CD4-positive, alpha-beta T cell treated with Interferon gamma for 1 hour (primary cell): ENCODE results near the gene SUFU.

Experiments
- DNase-seq: peaks from one replicate; pipeline ENCODE4 v3.0.0-alpha.2; 2020

The SUFU gene

GRCh38 chr10:102621443-102622325 is 117.9 kb downstream of the SUFU start:
- no peak for DNase-seq

DNA sequence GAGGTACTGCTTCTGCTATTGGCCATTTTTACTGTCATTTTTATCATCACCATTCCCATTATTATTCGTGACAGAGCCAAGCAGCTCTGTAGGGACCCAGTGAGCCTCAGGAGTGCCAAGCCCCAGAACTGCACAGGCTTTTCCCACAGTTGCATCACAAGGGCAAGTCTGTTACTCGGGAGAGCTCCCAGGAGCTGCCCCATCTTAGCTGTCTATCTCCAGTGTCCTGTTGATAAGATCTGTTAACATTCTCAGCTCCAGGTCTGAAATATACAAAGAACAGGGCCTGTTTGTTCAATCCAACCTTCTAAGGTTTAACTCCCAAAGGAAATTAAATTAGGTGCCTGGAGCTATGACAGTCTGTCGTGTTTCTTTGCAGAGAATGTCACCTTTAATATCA is 120.3 kb downstream of the SUFU start:
- DNase-seq: no peak

DNA sequence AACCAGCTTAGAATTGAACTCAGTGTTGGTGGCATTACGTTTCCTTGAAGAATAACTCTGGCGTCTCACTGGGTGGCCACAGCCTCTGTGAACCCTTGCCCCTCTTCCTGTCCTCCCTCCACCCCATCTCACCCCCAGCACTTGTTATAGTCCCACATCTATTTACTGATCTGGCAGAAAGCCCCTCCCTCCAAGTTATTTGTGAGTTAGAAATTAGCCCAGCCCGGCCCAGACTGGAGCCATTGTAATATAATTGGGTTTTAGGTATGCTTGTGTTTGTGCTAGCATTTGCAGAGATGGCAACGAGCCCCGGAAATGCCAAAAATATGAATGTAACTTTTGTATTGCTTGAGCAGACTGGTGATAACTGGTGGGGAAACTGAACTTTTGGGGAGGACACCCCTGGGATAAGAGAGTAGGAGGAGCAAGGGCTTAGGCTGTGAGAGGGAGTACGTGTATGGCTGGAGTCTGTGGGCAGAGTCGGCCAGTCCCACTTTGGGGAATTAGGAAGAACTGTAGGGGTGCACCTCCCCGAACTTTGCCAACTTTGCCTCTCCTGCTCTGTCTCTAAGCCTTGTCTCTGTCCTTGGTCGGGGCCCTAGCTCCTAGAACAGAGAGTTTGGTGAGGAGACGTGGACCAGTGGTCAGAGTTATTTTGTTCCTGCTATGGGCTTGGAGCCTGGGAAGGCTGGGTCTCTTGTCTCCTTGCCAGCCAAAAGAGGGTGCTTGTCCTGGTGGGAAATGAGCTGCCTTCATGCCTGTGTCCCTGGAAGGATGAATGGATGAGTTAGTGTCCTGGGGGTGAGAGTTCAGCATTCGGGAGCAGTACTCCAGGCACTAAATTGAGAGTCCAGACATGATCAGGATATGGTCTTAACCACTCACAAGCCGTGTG is 121.2 kb downstream of the SUFU start:
- DNase-seq: no peak

DNA sequence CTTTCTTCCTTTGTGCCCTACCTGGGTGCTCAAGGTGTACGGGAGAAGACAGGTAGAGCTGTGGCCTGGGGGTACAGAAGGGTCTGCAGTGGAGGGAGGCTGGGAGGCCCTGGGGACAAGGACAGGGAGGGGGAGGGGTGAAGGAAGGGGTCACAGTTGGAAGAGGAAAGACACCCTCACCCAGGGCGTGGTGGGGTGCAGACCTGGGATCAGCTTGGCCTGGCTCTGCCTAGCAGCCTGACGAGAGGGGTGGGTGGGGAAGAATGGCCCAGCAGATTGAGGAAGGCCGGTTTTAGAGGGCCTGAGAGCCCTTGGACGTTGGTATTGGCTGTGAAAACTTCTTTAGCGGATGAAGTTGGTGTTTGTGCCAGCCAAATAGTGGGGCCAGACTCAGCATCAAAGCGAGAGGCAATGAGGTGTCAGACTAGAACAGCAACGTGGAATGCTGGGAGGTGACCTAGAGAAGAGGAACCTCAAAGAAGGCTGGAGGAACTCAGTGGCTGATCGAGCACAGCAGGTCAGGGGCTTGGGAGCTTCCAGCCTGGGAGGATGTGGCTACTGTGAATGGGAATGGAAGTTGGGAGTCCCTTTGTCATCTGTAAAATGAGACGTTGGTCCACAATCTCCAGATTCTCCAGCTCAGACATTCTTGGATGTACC is 122.4 kb downstream of the SUFU start:
- DNase-seq: no peak

DNA sequence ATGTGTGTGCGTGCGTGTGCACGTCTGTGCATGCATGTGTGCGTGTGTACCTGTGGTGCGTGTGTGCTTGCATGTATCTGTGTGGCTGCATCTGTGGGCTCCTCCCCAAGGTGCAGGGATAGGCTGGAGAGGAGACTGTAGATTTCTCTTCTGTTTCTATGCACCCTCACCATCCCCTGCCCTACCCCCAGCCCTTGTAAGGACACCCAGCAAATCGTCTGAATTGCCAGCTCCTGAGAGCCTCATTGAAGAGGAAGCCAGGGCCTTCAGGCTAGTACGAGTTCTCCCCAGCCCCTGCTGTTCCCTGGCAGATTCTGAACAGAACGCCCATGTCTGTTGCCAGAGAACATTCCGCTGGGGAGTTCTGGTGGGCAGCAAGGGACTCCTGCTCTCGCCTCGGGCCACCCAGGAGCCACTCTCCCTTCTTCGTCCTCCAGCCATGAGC is 123.5 kb downstream of the SUFU start:
- DNase-seq: no peak

DNA sequence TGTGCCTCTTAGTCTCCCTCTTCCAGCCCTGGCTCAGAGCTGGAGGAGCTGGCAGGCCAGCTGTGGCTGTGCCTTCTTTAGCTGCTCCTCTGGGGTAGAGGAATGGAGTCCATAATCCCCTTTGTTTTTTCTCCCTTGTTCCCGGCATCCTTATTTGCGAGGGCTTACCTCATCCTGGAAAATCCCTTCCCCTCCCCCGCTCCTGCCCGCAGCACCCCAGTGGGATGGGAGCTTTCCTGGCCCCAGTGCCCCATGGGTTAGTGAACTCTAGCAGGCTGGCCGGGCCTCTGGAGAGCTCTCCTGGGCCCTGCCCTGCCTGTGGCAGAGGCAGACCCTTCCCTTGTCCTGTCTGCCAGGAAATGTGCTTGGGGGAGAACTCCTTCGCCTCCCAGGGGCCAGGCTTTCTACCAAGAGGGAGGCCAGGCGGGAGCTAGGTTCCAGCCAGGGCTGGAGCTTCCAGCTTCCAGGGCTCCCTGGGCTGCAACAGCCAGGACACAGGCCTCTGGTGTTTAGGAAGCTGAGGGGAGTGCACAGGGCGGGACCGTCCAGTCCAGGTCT is 124.0 kb downstream of the SUFU start:
- no peak for DNase-seq

GRCh38 chr10:102628451-102628911 is 124.7 kb downstream of the SUFU start:
- DNase-seq: no peak

GRCh38 chr10:102629661-102630614 is 126.2 kb downstream of the SUFU start:
- no peak for DNase-seq

GRCh38 chr10:102630663-102631062 is 126.9 kb downstream of the SUFU start:
- no peak for DNase-seq

DNA sequence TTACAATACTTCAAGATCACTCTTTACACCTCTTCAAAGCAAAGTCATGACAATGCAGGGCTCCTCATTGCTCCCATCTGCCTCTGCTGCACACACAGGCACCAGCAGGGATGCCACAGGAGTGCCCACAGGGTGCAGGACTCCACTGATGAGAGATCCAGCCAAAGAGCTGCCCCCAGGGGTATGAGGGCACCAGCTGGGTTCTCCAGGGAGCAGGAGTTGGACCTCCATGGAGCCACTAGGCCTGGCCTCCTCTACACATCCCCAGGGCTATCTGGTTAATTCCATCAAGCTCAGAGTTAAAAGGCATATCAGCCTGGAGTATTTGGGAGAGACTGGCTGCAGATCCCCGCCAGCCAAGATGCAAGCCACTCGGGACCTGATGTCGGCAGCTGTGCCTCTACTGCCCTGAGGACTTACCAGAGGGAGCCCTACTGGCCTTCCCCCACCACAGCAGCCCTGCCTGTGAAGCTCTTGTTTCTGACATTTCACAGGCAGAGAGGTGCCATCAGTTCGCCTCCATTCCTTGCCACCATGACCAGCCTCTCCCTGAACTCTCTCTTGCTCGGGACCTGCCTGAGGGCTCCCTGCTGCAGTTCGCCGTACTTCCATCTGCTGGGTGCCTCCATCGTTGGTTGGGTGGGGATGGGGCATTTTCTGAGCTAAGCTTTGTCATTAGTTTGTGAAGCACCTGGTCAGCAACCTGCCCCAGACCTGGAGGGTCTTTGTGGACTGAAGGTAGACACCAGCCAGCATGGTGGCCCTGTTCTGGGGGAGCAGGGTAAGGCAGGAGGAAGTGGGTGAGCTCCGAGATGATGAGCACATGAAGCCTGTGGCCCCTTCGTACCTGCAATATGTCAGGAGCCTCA is 128.0 kb downstream of the SUFU start:
- no peak for DNase-seq

- DNase-seq: no peak
These were observed 128.8 kb downstream of the SUFU start for GRCh38 chr10:102632394-102633111.

DNA sequence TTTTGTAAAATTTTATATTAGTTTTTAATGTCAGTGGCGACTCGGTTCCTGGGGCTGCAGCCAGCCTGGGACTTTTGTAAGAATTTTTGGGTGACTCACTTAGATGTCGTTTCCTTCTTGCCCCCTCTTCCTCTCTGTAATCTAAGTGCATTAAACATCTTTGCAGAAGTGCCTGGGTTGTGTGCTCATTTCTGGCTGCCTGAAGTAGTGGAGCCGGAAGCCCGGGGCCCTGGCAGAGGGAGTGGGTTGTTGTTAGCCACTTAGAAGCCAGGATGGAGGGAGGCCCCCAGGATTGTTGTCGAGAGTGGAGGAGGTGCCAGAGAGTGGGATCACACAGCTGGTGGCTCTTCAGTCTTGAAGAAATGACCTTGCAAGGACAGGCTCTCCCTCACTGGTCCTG is 129.5 kb downstream of the SUFU start:
- peak; percentile 52 for DNase-seq

- DNase-seq: no peak
These were observed 130.1 kb downstream of the SUFU start for GRCh38 chr10:102633848-102634247.

GRCh38 chr10:102634686-102635085 is 130.9 kb downstream of the SUFU start:
- DNase-seq: no peak

GRCh38 chr10:102635377-102635776 is 131.6 kb downstream of the SUFU start:
- DNase-seq: peak; percentile 17

DNA sequence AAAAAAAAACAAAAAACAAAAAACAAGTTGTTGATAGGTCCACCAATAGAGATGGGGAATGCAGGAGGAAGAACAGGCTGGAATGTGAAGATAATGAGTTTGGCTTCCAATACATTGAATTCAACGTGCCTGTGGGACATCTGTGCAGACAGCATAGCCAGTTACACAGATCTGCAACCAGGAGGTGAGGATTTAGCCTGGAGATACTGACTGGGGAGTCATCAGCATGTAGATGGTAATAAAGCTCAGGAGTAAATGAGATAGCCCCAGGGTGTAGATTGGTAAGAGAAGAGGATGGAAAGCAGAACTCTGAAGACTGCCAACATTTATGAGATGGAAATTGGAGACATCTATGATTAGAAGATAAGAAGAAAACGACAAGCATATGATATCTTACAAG is 135.8 kb downstream of the SUFU start:
- no peak for DNase-seq

DNA sequence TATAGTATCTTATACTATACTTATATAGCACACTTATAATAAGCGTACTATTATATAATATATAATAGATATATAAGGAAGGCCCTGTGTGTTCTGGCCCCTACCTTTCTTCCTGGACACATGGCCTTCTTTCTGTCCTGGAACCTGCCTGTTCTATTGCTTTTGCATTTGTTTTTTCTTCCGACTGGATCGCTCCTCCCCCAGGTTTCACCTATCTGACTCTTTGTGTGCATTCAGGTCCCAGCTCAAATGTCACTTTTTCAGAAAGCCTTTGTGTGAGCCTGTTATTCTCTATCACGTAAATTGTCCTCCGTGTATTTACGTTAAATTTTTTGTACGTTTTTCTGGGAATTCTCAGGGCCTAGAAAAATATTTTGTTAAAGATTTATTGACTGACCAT is 137.6 kb downstream of the SUFU start:
- DNase-seq: no peak

DNA sequence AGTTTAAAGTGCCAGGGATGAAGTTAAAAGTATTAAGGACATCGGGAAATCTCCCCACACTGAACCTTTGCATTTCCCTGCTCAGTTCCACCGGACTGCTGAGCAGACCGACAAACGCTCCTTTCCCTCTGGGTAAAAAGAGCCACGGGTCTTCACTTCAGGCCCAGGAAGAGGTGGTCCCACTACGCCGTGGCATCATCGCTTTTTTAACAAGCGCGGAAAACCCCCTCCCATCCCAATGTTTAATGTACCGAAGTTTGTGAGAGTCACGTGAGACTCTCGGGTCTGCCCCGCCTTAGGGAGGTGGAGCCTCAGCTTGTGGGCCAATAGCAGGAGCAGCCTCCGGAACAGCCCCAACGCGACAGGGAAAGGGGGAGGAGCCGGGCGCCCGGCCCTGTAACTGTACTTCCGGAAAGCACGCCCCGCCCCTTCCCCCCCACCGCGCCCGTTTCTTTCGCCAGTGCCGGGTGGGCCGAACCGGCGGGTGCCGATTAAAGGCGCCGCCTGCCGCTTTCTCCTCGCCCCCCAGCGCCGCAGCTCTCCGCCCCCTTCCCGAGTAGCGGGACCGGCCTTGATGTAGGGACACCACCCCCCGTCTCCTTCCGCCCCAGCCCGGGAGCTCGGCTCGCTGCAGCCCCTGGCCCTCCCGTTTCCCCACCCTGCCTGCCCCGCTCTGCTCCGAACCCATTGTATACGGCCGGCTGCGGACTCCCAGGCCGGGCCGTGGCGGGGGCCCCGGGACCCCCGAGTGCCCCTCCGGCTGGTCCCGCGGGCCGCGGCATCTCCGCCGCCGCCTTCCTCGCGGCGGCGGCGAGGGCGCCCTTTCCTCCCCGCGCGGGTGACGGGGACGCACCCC is 138.3 kb downstream of the SUFU start:
- peak; percentile 98 for DNase-seq
